Endothelial cell of umbilical vein (primary cell): ENCODE results near the gene BNC2.

Source experiments
- CTCF ChIP-seq, 2 donors: IDR thresholded peaks; 1 replicate in 1 of 2; 2 replicates in 1 of 2; pipeline ENCODE4 v1.5.1; 2011; ENCODE audit warnings: low read length in 2 of 2, mild to moderate bottlenecking in 2 of 2, moderate library complexity in 2 of 2, control low read depth in 1 of 2, inconsistent platforms in 1 of 2, low read depth in 1 of 2; ENCODE audit not compliant: insufficient read depth in 1 of 2; ENCODE audit errors: extremely low read depth in 1 of 2
- EZH2 ChIP-seq: IDR thresholded peaks from 2 replicates; pipeline ENCODE4 v1.6.1; 2012; ENCODE audit warnings: borderline replicate concordance, low read depth, mild to moderate bottlenecking, moderate library complexity, low read length, inconsistent platforms; ENCODE audit not compliant: severe bottlenecking
- JUN ChIP-seq: IDR thresholded peaks from 2 replicates; pipeline ENCODE4 v1.6.1; 2011; ENCODE audit warnings: borderline replicate concordance, low read depth; ENCODE audit not compliant: insufficient read length, insufficient read depth
- MAX ChIP-seq: IDR thresholded peaks from 2 replicates; pipeline ENCODE4 v1.6.1; 2011; ENCODE audit not compliant: insufficient read depth, insufficient read length
- MYC ChIP-seq: IDR thresholded peaks from one replicate; pipeline ENCODE4 v1.6.1; 2011; ENCODE audit warnings: mild to moderate bottlenecking, low read depth, low read length
- POLR2A ChIP-seq: IDR thresholded peaks from 2 replicates; pipeline ENCODE4 v1.6.1; 2012; ENCODE audit warnings: low read depth, mild to moderate bottlenecking, control low read depth, low read length
- POLR2AphosphoS5 ChIP-seq: IDR thresholded peaks from 2 replicates; pipeline ENCODE4 v1.6.1; 2012; ENCODE audit warnings: low read depth, mild to moderate bottlenecking, control low read depth, low read length, moderate library complexity; ENCODE audit not compliant: insufficient read depth

GRCh38 chr9:16441791-16442190 lies 428.7 kb downstream of the BNC2 start:
- no peak for TF ChIP-seq CTCF (IDR thresholded peaks at IDR 0.05; ENCODE audit: extremely low read depth in 1 of 2, insufficient read depth in 1 of 2, low read depth in 1 of 2, low read length in 2 of 2)
- no peak for TF ChIP-seq POLR2AphosphoS5
- TF ChIP-seq MAX = no peak
- TF ChIP-seq POLR2A = no peak
- no peak for TF ChIP-seq EZH2
- no peak for TF ChIP-seq JUN
- no peak for TF ChIP-seq MYC
